Right ventricle myocardium inferior (tissue), 1 donor: ENCODE data around the gene STEAP1B. TPM values are rescaled to one million over a fixed set of nuclear protein-coding genes. Genes with fewer than 3 reads are reported as not detected.
"Not testable (repeated sequence)": the region's sequence is repeated elsewhere in the genome, so short reads cannot be mapped to it uniquely, and the experiment has no call there.

Source experiments
- ATAC-seq: fragments of 200-7000 bp; cut with Tn5 transposase; one replicate; pipeline ENCODE4 v1.9.1; 2020; ENCODE audit warnings: mild to moderate bottlenecking, moderate library complexity
- DNase-seq: peaks from one replicate; pipeline ENCODE4 v3.0.0; 2021; ENCODE audit errors: missing footprints
- intact Hi-C: fragments of 100-400 bp; cut with DNase I; formaldehyde crosslinking; loops from one replicate; pipeline ENCODE4 v1.11.0; 2022
- long read RNA-seq: library from polyadenylated mRNA; unstranded; transcript quantifications from one replicate; pipeline ENCODE4 v2.0.0, GENCODE V29; 2021
- total RNA-seq: library from RNA; stranded (reverse); fragmentation: NEBNext Ultra II Directional; extraction: Animal tissue kit (Norgen Biotek cat#: 25700); gene quantifications from one replicate; pipeline ENCODE4 v1.2.1, GENCODE V29; 2021
- donor health status: DM: no; HTN: yes; CAD: no; lungs with severe emphysema.

Gene STEAP1B
- not detected for total RNA-seq
- long read RNA-seq, result 0 reads

- peak; percentile 91 for DNase-seq
- intact Hi-C loops, result not testable (repeated sequence)
- ATAC-seq, result peak; percentile 96
Observed at GRCh38 chr7:22499888-22500689, at the start of gene STEAP1B. Gene STEAP1B (minus strand): TSS chr7:22500188. CDS start chr7:22494855, 5,333 bp downstream.

- ATAC-seq, result no peak
- DNase-seq, result no peak
- intact Hi-C loops, result no loop called here
Observed at GRCh38 chr7:22549051-22549450, 49.1 kb upstream of the STEAP1B start.

DNA sequence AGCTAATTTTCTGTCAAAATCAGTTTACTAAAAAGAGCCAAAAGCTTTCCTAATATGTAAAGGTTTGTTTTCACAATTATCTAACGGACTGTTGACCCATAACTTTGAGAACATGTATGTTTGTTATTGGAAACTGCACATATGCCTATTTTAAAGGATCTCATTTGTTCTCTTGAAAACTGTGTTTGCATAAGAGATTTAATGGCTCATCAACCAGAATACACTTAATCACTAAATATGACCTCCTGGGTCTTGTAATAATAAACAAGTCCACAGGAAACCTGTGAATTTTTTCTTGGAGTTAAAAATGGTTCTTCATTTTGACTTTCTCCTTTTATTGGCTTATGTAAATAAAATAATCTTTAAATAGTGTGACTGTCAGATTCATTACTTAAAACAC is 48.3 kb upstream of the STEAP1B start:
- no peak for DNase-seq
- intact Hi-C loops, result no loop called here
- no peak for ATAC-seq

DNA sequence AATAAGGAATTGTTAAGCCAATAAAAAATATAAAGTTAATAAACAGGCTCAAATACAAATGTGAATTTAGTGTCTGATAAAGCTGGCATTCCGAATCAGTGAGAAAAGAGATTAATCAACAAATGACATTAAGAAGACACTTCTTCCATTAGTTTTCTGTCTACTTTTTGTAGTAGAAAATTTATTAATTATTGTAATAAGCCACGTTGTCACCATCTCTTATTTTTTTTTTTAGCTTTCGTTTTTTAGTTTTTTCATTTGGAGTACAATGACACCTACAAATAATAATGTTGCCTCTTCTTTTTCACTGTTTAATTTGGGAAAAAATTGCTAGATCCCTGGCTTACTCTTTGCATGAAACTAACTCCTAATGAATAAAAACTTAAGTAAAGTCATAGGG is 46.8 kb upstream of the STEAP1B start:
- ATAC-seq (no peak), DNase-seq (no peak)
- intact Hi-C loops, result no loop called here

GRCh38 chr7:22545529-22545928 is 45.5 kb upstream of the STEAP1B start:
- DNase-seq, result no peak
- intact Hi-C loops, result no loop called here
- no peak for ATAC-seq

DNA sequence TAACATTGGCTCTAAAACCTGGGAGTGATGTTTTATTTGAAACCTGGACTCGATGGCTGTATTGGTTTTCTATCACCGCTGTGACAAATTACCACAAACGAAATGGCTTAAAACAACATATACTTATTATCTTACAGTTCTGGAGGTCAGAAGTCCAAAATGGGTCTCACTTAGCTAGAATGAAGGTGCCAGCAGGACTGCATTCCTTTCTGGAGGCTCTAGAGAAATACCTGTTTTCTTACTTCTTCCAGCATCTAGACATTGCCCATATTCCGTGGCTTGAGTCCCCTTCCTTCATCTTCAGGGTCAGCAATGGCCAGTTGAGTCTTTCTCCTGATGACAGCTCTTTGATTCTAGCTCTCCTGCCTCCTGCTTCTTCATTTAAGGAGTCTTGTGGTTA is 44.3 kb upstream of the STEAP1B start:
- intact Hi-C loops, result no loop called here
- no peak for ATAC-seq
- no peak for DNase-seq

DNA sequence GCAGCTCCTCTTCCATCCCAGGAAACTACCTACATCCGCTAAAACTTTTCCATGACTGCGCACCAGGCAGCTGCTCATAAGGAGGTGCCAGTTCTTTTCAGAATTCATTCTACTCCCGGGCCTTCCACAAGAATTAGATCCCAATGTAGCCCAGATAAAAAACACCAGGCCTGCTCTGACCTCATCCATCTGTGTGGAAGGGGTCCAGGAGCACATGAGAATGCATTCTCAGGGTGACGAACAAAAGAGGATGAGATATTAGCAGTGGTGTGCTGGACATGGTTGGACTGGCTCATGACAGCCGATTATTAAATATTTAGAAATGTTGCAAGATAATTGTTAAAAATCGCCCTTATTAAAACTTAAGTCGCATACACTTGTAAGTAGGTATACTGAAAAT is 43.2 kb upstream of the STEAP1B start:
- intact Hi-C loops, result no loop called here
- no peak for ATAC-seq
- DNase-seq, result no peak

DNA sequence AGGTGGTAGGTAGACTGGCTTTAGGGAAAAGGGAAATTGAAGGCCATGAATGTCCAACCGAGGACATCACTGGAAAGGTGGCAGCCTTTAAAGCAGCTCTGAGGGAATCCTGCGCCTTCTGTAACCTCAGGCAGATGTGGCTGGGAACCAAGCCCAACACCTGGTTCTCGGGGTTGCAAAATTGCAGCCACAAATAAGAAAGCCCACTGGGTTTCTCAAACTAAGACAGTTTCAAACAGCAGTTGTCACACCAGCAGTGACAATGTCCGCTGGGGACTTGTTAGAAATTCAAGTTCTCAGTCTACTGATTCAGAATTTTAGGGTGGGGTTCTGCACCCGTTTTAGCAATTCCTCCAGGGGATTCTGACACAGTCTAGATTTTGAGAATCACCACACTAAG is 42.7 kb upstream of the STEAP1B start:
- ATAC-seq (no peak), DNase-seq (no peak)
- intact Hi-C loops, result no loop called here

- no peak for ATAC-seq
- no peak for DNase-seq
- intact Hi-C loops, result no loop called here
Observed at GRCh38 chr7:22542254-22542653, 42.3 kb upstream of the STEAP1B start.

GRCh38 chr7:22541789-22542188 is 41.8 kb upstream of the STEAP1B start:
- ATAC-seq, result no peak
- intact Hi-C loops, result no loop called here
- no peak for DNase-seq

DNA sequence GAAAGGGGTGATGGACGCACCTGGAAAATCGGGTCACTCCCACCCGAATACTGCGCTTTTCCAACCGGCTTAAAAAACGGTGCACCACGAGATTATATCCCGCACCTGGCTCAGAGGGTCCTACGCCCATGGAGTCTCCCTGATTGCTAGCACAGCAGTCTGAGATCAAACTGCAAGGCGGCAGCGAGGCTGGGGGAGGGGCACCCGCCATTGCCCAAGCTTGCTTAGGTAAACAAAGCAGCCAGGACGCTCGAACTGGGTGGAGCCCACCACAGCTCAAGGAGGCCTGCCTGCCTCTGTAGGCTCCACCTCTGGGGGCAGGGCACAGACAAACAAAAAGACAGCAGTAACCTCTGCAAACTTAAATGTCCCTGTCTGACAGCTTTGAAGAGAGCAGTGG is 28.5 kb upstream of the STEAP1B start:
- ATAC-seq, intact Hi-C loops, DNase-seq: not testable (repeated sequence)

- intact Hi-C loops, DNase-seq: not testable (repeated sequence)
- ATAC-seq, result peak; percentile 16
Observed at GRCh38 chr7:22524353-22524947, 24.5 kb upstream of the STEAP1B start.

DNA sequence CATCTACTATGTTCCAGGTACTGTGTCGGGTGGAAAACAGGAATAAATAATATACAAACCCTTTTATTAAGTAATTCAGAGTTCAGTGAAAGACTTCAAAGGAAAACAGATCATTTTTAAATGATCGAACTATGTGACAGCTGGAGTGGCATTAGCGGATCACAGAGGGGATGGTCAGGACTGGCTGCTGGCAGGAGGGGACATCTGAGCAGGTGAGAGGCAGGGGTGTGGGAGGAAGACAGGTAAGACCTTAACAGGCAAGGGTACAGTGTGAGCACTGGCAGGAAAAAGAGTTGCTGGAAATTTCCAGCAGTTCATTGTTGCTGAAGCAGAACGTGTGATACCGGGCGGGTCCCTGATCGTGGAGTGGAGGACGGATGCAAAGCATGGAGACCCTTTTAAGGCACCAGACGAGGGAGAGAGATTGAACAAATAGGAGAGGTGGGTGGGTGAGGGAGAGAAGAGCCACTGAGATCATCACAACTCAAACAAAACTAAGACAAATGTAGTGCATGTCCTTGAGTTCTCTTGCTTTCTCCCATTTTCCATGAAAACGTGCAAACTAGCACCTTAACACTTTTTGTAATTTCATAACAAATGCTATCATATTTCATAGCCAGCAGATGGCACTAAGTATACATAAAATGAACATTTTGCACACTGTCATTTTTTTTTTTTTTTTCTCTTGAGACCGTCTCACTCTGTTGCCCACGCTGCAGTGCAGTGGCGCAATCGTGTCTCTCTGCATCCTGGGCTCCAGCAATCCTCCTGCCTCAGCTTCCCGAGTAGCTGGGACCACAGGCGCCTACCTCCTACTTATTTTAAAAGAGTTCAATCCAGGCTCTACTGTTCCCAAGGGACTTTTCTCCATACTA is 23.7 kb upstream of the STEAP1B start:
- ATAC-seq, result peak; percentile 63
- DNase-seq, intact Hi-C loops: not testable (repeated sequence)

DNA sequence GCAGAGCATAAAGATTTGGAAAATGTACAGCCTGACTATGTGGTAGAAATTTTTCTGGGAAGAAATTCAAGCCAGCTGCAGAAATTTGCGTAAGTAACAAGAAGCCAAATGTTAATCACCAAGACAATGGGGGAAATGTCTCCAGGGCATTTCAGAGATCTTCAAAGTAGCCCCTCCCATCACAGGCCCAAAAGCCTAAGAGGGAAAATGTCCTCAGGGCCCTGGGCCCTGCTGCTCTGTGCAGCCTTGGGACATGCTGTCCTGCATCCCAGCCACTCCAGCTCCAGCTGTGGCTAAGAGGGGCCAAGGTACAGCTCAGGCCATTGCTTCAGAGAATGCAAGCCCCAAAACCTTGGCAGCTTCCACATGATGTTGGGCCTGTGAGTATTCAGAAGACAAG is 19.6 kb upstream of the STEAP1B start:
- DNase-seq, ATAC-seq, intact Hi-C loops: not testable (repeated sequence)

DNA sequence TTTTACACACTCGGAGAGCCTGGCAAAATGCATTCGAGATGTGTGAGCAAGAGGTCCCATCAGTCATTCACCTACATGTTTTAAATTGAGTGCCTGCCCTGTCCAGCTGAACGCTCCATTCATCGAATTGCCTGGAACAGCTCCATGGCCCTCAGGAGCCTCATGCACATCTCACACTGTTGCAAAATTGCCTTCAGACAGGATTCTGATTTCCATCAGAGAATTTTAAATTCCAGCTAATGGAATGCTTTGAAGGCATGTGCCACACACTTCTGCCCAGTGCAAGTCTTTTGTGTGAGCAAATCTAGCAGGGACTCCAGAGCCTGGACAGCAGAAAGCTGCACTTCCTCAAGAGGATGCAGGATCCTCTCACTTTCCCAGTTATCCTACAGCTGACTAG is 17.0 kb upstream of the STEAP1B start:
- DNase-seq, intact Hi-C loops, ATAC-seq: not testable (repeated sequence)

- intact Hi-C loops, ATAC-seq, DNase-seq: not testable (repeated sequence)
Observed at GRCh38 chr7:22514963-22515362, 15.0 kb upstream of the STEAP1B start.

DNA sequence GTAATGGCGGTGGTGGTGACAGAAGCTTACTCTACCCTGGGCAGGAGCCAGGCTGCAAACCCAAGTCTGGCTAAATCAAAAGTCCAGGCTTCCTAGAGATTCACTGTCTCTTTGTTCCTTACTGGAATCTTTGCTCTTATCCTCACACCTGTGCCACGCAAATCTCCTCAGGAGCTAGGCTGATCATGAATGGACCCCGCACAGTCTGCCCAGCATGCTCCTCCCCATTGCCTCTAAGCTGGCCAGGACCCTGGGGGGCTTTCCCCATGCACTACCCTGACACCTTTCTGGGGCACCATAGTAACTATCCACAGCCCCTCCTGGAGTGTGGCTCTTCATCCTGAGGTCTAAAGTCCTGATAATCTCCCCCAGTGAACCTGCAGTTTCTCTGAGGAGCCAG is 7.3 kb upstream of the STEAP1B start:
- DNase-seq, result not testable (repeated sequence)

DNA sequence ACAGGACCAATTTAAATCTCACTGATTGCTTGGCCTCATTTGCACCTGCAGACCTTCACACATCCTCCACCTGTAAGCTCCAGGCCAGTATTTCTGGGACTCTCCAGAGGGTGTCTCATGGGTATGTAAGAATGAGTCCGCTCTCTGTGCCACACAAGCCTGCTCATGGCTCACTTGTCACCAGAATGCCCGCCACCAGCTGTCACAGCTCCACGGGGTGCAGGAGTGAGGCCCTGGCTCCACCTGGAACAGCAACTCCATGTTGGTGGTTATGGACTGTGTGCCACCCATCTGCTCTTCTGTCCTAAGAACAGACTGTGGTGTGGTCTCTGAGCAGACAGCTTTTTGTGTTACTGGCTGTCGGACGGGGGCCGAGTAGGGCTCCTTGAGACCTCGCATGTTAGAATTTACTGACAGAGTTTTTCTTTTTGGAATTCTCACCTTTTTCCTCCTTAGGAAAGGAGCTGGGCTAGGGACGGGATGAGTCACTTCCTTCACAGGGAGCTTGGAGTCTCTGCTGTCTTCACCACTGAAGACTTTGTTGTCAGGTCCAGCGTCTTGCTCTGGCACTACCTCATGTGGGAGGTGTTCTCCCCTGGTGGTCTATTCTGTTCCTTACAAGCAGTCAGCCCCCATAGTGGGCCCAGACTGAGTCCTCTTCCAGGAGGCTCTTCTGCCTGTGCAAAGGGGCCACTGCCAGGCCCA is 6.5 kb upstream of the STEAP1B start:
- ATAC-seq, DNase-seq, intact Hi-C loops: not testable (repeated sequence)

More for the DNA sequence above, 7.3 kb upstream of the STEAP1B start:
- intact Hi-C loops, ATAC-seq: not testable (repeated sequence)

- ATAC-seq, DNase-seq, intact Hi-C loops: not testable (repeated sequence)
Observed at GRCh38 chr7:22504519-22504918, 4.5 kb upstream of the STEAP1B start.
